ENCODE data around the gene RAD51B. TPM values are rescaled to one million over a fixed set of nuclear protein-coding genes. Genes with fewer than 3 reads are reported as not detected.

Gene RAD51B
- total RNA-seq, 2 donors from 2014 or later: 9.3 to 12.1 TPM

GRCh38 chr14:67851785-67852410 is 32.3 kb downstream of the RAD51B start:
- Histone ChIP-seq H3K9me3 (no peaks in the 10 kb centered on the region), H3K27ac (no peak overlapping the region), H3K36me3 (no peaks in the 10 kb centered on the region), H3K4me3 (no peak overlapping the region), H3K27me3 (replicated peaks; ENCODE audit: insufficient read depth) (no peaks in the 10 kb centered on the region), H3K4me1 (ENCODE audit: control insufficient read depth in 1 of 2, low read depth in 2 of 2) (no peaks in the 10 kb centered on the region)
- DNase-seq (ENCODE audit: low spot score): no peak
- no peak for ATAC-seq (ENCODE audit: insufficient number of reproducible peaks, low FRiP score, low read depth)
- no peak for TF ChIP-seq CTCF (IDR thresholded peaks at IDR 0.05)

GRCh38 chr14:67852926-67853604 is 33.5 kb downstream of the RAD51B start:
- H3K36me3 ChIP-seq: no peaks in the 10 kb centered on the region
- no peak for TF ChIP-seq CTCF (IDR thresholded peaks at IDR 0.05)
- H3K4me3 ChIP-seq: no peak overlapping the region
- no peaks in the 10 kb centered on the region for H3K27me3 ChIP-seq (replicated peaks; ENCODE audit: insufficient read depth)
- ATAC-seq (ENCODE audit: insufficient number of reproducible peaks, low FRiP score, low read depth) (no peak), DNase-seq (ENCODE audit: low spot score) (no peak)
- no peaks in the 10 kb centered on the region for H3K9me3 ChIP-seq
- H3K27ac ChIP-seq: no peak overlapping the region
- H3K4me1 ChIP-seq (ENCODE audit: control insufficient read depth in 1 of 2, low read depth in 2 of 2): no peaks in the 10 kb centered on the region

GRCh38 chr14:67853715-67854114 is 34.1 kb downstream of the RAD51B start:
- no peak overlapping the region for H3K27ac ChIP-seq
- ATAC-seq (ENCODE audit: insufficient number of reproducible peaks, low FRiP score, low read depth) (no peak), DNase-seq (ENCODE audit: low spot score) (no peak)
- H3K4me1 ChIP-seq (ENCODE audit: control insufficient read depth in 1 of 2, low read depth in 2 of 2): no peaks in the 10 kb centered on the region
- TF ChIP-seq CTCF (IDR thresholded peaks at IDR 0.05): no peak
- H3K27me3 ChIP-seq (replicated peaks; ENCODE audit: insufficient read depth): no peaks in the 10 kb centered on the region
- H3K9me3 ChIP-seq: no peaks in the 10 kb centered on the region
- H3K36me3 ChIP-seq: no peaks in the 10 kb centered on the region
- H3K4me3 ChIP-seq: no peak overlapping the region

GRCh38 chr14:67856827-67857226 is 37.2 kb downstream of the RAD51B start:
- no peaks in the 10 kb centered on the region for H3K9me3 ChIP-seq
- no peak overlapping the region for H3K27ac ChIP-seq
- ATAC-seq (ENCODE audit: insufficient number of reproducible peaks, low FRiP score, low read depth) (no peak), DNase-seq (ENCODE audit: low spot score) (no peak)
- no peaks in the 10 kb centered on the region for H3K4me1 ChIP-seq (ENCODE audit: control insufficient read depth in 1 of 2, low read depth in 2 of 2)
- TF ChIP-seq CTCF (IDR thresholded peaks at IDR 0.05): no peak
- no peaks in the 10 kb centered on the region for H3K27me3 ChIP-seq (replicated peaks; ENCODE audit: insufficient read depth)
- no peak overlapping the region for H3K4me3 ChIP-seq
- no peaks in the 10 kb centered on the region for H3K36me3 ChIP-seq

- H3K4me1 ChIP-seq (ENCODE audit: control insufficient read depth in 1 of 2, low read depth in 2 of 2): no peaks in the 10 kb centered on the region
- no peaks in the 10 kb centered on the region for H3K36me3 ChIP-seq
- no peak for ATAC-seq (ENCODE audit: insufficient number of reproducible peaks, low FRiP score, low read depth)
- no peak for DNase-seq (ENCODE audit: low spot score)
- no peak overlapping the region for H3K4me3 ChIP-seq
- H3K9me3 ChIP-seq: no peaks in the 10 kb centered on the region
- no peaks in the 10 kb centered on the region for H3K27me3 ChIP-seq (replicated peaks; ENCODE audit: insufficient read depth)
- no peak for TF ChIP-seq CTCF (IDR thresholded peaks at IDR 0.05)
- H3K27ac ChIP-seq: no peak overlapping the region
Measured at GRCh38 chr14:67857778-67858350, 38.3 kb downstream of the RAD51B start.

Measured in thoracic aorta (tissue), 2 donors.